ENCODE data around the gene PRRG2. TPM values are rescaled to one million over a fixed set of nuclear protein-coding genes. Genes with fewer than 3 reads are reported as not detected.

PRRG2 gene
- total RNA-seq, 3 donors from 2014 or later, result 0.32 to 16.1 (median 10.2) TPM

GRCh38 chr19:49557641-49558325, 23.3 kb upstream of the PRRG2 start:
- H3K9me3 ChIP-seq, result no peaks in the 10 kb centered on the region
- H3K36me3 ChIP-seq, result peaks cover 5% of the 10 kb centered on the region
- TF ChIP-seq CTCF (IDR thresholded peaks at IDR 0.05) (no peak), POLR2A (IDR thresholded peaks at IDR 0.05) (no peak), POLR2AphosphoS5 (IDR thresholded peaks at IDR 0.05) (no peak)
- H3K27me3 ChIP-seq, result no peaks in the 10 kb centered on the region
- intact Hi-C loops (cut with DNase I; ENCODE audit: low total_unique reads), result no loop called here
- no peaks in the 10 kb centered on the region for H3K4me1 ChIP-seq
- no peak overlapping the region for H3K4me3 ChIP-seq
- no peak for DNase-seq (ENCODE audit: low spot score in 2 of 2)
- H3K27ac ChIP-seq, result no peak overlapping the region

GRCh38 chr19:49558591-49558990, 22.5 kb upstream of the PRRG2 start:
- DNase-seq (ENCODE audit: low spot score in 2 of 2), result no peak
- no peaks in the 10 kb centered on the region for H3K4me1 ChIP-seq
- intact Hi-C loops (cut with DNase I; ENCODE audit: low total_unique reads), result no loop called here
- H3K4me3 ChIP-seq, result no peak overlapping the region
- H3K9me3 ChIP-seq, result no peaks in the 10 kb centered on the region
- H3K27ac ChIP-seq, result no peak overlapping the region
- H3K27me3 ChIP-seq, result no peaks in the 10 kb centered on the region
- TF ChIP-seq POLR2A (IDR thresholded peaks at IDR 0.05) (no peak), POLR2AphosphoS5 (IDR thresholded peaks at IDR 0.05) (no peak), CTCF (IDR thresholded peaks at IDR 0.05) (no peak)
- H3K36me3 ChIP-seq, result peaks cover 5% of the 10 kb centered on the region

GRCh38 chr19:49559443-49559842, 21.7 kb upstream of the PRRG2 start:
- no peaks in the 10 kb centered on the region for H3K9me3 ChIP-seq
- peak overlapping the region in 1 of 2 donors; percentile 60 for H3K27ac ChIP-seq
- H3K4me1 ChIP-seq, result no peaks in the 10 kb centered on the region
- no peak for DNase-seq (ENCODE audit: low spot score in 2 of 2)
- H3K27me3 ChIP-seq, result no peaks in the 10 kb centered on the region
- H3K36me3 ChIP-seq, result peaks cover 5% of the 10 kb centered on the region
- H3K4me3 ChIP-seq, result no peak overlapping the region
- TF ChIP-seq POLR2AphosphoS5 (IDR thresholded peaks at IDR 0.05), result no peak
- no peak for TF ChIP-seq POLR2A (IDR thresholded peaks at IDR 0.05)
- no peak for TF ChIP-seq CTCF (IDR thresholded peaks at IDR 0.05)
- intact Hi-C loops (cut with DNase I; ENCODE audit: low total_unique reads), result no loop called here

GRCh38 chr19:49559928-49560327, 21.2 kb upstream of the PRRG2 start:
- Histone ChIP-seq H3K36me3 (peaks cover 5% of the 10 kb centered on the region), H3K27ac (peak overlapping the region in 1 of 2 donors; percentile 60)
- intact Hi-C loops (cut with DNase I; ENCODE audit: low total_unique reads), result no loop called here

More at GRCh38 chr19:49559928-49560327, 21.2 kb upstream of the PRRG2 start:
- TF ChIP-seq POLR2A (IDR thresholded peaks at IDR 0.05) (no peak), POLR2AphosphoS5 (IDR thresholded peaks at IDR 0.05) (no peak), CTCF (IDR thresholded peaks at IDR 0.05) (no peak)
- no peak for DNase-seq (ENCODE audit: low spot score in 2 of 2)
- H3K9me3 ChIP-seq, result no peaks in the 10 kb centered on the region
- no peak overlapping the region for H3K4me3 ChIP-seq
- no peaks in the 10 kb centered on the region for H3K4me1 ChIP-seq
- H3K27me3 ChIP-seq, result no peaks in the 10 kb centered on the region
